Measurements from ENCODE around the gene CFAP46.
"Not testable (repeated sequence)": the region's sequence is repeated elsewhere in the genome, so short reads cannot be mapped to it uniquely, and the experiment has no call there.

The CFAP46 gene

DNA sequence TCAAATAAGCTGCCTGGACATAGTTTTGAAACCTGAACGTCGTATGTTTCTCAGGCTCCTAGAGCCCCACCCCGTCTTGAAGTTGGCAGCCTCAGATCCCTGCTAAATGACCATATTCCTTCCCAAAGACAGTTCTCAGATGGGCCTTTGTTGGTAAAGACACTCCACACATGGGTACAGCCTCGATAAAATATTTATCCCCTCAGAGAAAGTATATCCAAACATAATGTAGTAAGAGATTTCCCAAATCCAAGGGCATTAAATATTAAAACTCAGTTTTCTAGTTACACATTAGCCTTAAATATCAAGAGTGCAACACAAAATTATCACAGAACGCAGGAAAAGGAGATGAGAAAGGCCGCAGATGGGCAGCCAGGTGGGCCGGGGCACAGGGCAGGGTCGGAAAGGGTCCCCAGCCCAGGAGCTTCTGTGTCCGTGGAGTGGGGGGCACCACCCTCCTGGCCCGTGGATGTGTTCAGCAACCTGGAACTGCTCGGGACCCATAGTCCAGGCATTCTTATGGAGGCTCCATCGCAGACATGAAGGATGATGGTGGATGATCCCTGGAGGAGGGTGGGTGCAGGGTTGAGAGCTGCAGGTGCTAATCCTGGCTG is 1.5 kb upstream of the CFAP46 start:
- no peak for DNase-seq

DNA sequence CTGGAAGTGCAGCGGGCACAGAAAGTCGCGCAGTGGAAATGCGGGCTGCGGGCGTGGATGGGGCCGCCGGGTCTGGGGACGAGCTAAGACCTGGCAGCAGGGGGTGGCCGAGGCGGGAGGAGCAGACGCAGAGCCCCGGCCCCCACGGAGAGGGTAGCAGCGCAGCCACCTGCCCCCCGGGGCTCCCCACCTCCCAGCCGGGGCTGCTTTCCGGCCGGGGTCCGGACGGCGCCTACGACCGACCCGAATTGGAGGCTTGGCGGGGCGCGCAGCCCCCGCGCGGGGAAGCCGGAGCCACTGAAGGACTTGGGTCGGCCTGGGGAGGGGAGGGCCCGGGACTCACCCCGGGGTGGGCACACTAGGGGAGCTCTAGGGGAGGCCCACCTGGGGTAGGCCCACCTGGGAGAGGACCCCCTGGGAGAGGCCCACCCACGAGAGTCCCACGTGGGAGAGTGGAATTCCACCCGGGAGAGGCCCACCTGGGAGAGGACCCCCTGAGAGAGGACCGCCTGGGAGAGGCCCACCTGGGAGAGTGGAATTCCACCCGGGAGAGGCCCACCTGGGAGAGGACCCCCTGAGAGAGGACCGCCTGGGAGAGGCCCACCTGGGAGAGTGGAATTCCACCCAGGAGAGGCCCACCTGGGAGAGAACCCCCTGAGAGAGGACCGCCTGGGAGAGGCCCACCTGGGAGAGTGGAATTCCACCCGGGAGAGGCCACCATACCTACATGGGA is 854 bp upstream of the CFAP46 start:
- DNase-seq = no peak

DNA sequence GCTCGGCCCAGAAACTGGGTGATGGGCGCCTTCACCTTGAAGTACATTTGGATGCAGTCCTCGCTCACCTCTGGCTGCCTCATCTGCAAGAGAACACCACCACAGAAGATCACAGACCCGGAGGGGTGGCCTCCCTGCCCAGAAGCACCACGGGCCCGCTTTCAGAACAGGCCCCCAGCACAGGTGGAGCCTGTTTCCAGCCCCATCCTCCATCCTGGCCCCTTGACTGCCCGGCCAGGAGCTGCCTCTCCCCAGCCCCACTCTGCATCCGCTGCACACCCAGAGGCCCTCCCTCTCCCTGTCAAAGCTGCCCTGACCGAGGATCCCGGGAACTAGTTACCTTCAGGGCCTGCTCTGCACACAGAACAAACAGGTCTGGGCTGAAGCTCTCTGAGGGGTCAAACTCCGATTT is 724 bp downstream of the CFAP46 start:
- DNase-seq = no peak

DNA sequence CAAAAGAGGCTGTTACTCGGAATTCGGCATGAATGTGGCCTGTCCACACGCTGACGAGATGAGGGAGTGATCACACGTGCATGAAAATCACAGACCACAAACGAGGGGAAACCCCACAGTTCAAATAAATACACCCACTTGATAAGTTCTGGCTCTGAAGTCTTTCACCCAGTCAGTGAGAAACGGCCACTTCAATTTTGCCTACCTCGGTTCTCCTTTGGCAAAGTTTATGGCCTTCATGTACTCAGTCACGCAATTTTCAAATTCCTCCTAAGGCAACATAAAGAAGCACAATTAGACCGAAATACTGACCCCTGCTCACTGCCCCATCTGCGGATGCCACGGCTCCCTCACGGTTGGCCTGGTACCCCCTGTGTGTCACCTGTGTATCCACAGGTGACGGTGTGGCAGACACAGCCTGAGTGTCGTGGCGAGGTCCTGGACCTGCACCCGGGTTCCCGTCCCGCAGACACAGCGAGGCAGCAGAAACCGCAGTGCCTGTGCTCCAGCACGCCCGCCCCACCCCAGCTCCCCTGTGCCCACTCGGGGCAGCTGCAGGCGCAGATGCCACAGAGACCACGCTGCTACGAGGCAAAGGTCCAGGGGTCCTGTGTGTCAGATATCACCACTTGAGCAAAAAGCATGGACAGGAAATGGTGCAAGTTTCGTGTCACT is 1.4 kb downstream of the CFAP46 start:
- DNase-seq = no peak

DNA sequence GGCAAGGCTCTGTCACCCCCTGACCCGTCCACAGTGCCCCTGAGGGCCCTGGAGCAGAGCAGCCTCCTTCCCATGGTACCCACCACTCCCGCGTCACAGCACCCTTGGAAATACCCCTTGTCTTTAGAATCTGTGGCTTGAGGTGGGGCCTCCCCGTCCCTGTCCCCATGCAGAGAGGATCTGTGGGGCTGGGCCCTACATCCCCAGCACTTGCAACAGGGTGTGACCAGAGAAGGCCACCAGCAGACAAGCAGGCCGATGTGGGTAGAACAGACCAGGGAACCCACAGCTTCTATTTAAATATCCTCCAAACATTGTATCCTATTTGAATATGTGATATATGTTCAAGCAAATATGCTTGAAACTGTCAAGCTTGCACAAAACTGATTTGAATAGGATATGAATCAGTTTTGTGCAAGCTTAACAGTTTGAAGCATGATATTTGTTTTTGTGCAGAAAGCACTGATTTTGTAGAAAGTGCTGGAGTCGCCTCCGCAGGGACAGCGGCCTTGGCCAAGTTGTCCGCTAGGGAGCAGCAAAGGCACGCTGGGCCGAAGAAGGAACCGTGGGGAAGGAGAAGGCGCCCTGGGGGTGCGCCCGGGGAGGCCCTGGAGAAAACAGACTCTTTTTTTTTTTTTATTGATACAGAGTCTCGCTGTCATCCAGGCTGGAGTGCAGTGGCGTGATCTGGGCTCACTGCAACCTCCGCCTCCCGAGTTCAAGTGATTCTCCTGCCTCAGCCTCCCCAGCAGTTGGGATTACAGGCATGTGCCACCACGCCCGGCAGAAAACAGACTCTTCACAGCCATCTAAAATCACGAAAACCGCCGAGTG is 2.2 kb downstream of the CFAP46 start:
- DNase-seq = peak; percentile 69

DNA sequence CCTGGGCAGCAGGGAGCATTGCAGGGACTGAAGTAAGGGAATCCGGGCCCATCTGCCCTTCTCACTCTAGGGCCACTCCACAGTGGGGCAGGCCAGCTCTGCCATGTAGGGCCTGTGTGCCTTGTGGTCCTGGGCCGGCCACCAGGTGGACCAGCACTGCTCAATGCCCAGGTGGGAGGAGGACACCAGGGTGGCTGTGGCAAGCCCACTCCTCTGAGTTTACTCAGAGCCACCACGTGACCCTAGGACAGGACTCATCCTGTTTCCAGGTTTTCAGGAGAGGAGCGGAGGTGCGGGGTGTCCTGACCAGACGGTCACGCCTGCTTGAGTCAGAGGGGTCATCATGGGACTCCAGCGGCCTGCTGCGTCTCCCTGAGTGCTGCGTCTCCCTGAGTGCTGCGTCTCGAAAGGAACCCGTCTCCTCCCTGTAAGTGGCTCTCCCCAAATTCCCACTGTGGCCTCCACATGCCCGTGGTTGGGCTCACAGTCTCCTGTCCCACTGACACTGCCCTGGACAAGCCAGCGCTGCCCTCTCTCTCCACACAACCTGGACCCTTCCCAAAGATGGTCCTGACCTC is 2.9 kb downstream of the CFAP46 start:
- DNase-seq = no peak

DNA sequence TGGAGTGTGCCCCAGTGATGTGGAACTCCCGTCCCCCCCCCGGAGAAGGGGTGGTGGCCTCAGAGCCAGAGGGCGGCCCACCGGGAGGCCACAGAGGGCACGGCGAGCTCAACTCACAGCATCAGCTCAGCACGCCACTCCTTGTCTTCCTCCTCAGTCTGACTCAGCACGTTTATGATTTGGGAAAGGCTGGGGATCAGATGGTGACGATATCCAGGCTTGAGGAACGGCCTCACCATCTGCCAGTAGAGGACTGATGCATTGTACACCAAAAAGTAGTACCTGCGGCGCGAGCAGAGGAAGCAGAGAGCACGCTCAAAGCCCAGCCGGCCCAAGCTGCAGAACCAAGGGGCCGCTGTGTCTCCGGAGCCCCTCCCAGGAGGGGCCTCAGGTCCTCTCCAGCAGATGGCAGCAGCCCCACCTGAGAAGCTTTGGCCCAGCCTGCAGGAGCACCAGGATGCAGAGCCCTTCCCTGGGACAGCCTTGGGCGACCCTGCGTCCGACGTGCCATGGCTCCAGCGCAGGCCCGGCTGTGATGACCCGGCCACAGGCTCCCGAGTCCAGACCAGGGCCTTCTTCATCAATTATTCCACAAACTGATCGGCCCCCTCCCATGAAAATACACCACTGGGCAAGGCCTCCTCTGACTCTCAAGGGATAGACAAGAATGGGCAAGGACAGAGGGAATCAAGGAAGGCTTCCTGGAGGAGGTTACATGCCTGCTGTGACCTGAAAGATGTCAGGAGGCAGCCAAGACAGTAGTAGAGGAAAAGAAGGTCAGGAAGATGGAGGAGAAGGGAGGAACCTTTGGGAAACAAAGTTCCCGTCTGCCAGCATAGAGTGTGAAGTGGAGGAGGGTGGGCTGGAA is 3.7 kb downstream of the CFAP46 start:
- DNase-seq = peak; percentile 34

DNA sequence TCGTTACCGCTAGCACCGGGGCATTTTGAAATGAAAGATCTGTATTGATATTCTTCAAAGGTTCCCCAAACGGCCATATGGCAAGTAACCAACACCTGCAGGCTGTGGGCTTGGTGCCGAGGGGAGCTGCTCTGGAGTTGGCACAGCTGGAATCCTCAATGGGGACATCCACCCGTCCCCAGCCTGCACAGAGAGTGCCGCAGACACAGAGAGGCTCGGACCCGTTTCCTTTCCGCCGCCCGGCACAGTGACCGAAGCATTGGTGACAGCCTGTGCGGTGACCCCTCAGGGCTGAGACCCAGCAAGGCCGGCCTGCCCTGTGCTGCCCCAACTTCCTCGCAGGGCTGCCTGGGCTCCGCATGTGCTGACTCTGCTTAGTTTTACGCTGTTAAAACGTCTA is 4.5 kb downstream of the CFAP46 start:
- no peak for DNase-seq

DNA sequence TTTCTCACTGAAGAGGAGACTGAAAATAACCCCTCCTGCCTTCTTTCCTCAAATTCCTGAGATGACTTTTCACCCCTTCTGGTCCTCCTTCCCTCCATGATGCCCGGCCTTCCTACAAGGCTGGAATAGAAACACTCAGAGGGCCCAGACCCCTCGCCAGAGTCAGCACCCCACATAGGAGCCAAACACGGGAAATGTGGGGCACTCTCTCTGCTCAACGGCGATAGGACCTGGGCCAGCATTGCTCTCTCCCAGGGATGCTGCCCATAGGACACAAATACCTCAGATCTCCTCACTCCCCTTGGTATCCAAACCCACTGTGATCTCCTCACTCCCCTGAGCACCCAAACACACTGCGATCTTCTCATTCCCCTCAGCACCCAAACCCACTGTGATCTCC is 7.4 kb downstream of the CFAP46 start:
- no peak for DNase-seq

DNA sequence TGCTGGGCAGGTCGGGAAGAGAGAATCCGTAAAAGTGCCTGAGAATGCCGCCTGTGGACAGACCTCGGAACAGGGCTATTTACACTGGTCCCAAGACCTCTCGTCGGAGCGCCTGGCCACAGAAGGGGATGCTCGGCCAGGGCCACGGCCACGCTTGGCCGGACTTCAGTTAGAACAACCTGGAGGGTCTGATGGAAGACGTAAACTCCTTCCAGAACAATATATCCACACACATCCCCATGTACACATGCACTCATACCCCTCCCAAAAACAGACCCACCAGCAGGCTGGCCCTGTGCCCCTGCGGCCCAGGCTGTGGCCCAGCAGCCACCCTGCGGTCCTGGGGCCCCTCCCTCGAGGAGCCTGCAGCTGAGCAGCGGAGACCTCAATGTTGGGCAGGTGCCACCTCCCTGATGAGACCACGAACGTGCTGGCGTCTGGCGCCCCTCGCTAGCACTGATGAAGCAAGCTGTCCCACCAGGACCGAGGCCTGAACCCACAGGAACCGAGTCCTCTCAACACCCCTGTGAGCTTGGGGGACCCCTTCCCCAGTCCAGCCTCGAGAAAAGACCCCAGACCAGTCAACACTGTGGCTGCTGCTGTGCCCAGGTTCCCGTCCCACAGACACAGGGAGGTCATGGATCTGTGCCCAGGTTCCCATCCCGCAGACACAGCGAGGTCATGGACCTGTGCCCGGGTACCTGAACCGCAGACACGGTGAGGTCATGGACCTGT is 8.9 kb downstream of the CFAP46 start:
- no peak for DNase-seq

DNA sequence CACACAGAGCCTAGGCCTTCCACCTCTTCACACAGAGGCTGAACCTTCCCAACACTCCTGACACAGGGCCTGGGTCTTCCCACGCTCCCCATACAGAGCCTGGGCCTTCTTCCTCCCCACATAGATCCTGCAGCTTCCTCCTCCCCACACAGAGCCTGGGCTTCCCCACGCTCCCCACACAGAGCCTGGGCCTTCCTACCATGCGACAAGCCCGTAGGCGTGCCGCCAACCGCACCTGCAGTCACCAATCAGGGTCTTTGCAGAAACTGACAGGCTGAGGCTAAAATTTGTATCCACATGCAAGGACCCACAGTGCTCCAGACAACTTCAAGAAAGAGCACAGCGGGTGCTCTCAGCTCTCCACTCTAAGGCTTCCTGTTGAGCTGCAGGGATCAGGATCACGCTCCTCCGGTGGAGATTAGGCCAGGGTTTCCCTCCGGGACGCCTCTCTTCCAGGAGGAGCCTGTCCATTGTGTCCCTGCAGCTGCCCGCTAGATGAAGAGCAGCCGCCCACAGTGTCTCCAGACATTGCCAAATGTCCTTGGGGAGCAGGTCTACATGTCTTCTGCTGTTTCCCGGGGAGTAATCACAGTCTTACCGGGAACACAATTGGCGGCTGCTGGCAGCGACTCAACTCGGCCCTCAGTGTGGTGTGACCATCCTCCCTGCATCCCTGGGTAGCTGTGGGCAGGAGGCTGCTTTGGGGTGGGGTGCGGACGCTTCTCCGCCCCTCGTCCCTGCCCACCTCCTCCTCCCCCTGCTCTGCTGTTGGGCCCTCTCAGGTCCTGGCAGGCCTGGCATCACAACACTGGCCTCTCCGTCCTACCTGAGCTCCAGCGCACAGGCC is 9.7 kb downstream of the CFAP46 start:
- DNase-seq = no peak

DNA sequence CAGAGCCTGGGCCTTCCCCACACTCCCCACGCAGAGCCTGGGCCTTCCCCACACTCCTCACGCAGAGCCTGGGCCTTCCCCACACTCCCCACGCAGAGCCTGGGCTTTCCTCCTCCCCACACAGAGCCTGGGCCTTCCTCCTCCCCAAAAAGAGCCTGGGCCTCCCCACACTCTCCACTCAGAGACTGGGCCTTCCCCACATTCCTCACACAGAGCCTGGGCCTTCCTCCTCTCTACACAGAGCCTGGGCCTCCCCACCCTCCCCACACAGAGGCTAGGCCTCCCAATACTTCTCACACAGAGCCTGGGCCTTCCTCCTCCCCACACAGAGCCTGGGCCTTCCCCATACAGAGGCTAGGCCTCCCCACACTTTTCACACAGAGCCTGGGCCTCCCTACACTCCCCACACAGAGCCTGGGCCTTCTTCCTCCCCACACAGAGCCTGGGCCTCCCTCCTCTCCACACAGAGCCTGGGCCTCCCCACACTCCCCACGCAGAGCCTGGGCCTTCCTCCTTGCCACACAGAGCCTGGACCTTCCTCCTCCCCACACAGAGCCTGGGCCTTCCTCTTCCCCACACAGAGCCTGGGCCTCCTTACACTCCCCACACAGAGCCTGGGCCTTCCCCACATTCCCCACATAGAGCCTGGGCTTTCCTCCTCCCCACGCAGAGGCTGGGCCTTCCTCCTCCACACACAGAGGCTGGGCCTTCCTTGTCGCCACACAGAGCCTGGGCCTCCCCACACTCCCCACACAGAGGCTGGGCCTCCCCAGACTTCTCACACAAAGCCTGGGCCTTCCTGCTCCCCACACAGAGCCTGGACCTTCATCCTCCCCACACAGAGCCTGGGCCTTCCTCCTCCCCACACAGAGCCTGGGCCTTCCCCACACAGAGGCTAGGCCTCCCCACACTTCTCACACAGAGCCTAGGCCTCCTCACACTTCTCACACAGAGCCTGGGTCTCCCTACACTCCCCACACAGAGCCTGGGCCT is 10.8 kb downstream of the CFAP46 start:
- not testable (repeated sequence) for DNase-seq

DNA sequence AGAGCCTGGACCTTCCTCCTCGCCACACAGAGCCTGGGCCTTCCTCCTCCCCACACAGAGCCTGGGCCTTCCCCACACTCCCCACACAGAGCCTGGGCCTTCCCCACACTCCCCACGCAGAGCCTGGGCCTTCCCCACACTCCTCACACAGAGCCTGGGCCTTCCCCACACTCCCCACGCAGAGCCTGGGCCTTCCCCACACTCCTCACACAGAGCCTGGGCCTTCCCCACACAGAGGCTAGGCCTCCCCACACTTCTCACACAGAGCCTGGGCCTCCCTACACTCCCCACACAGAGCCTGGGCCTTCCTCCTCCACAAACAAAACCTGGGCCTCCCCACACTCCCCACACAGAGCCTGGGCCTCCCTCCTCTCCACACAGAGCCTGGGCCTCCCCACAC is 11.7 kb downstream of the CFAP46 start:
- DNase-seq = not testable (repeated sequence)

DNA sequence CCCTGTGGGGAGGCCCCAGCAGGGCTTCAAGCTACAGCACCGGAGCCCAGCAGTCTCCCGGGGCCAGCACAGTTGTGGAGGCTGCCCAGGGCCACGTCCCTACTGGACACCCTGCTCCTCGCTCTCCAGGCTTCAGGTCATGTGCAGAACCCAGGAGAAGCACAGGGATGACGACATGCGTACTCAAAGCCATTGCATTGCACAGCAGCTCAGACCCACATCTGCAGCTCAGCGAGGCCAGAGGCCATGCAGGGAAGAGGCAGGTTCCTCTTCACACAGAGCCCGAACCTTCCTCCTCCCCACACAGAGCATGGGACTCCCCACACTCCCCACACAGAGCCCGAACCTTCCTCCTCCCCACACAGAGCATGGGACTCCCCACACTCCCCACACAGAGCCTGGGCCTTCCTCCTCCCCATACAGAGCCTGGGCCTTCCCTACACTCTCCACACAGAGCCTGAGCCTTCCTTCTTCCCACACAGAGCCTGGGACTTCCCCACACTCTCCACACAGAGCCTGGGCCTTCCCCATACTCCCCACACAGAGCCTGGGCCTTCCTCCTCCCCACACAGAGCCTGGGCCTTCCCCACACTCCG is 12.3 kb downstream of the CFAP46 start:
- DNase-seq = no peak

DNA sequence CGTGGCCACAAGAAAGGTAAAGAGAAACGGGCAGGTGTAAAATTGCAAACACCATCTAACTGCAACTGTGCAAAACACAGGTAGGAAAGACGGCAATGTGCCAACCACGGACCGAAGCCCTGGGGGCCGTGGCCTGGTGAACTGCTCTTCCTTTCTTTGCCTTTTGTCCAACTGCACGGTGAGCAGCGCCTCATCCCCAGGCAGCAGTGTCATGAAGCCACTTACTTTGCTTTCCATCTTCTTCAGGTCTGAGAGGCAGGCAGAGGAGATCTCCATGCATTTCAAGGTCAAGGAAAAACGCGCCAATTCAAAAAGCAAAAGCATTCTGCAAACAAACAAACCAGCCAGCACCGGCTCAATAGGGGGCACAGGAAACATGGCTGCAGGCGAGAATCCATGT is 12.9 kb downstream of the CFAP46 start:
- DNase-seq = no peak

DNA sequence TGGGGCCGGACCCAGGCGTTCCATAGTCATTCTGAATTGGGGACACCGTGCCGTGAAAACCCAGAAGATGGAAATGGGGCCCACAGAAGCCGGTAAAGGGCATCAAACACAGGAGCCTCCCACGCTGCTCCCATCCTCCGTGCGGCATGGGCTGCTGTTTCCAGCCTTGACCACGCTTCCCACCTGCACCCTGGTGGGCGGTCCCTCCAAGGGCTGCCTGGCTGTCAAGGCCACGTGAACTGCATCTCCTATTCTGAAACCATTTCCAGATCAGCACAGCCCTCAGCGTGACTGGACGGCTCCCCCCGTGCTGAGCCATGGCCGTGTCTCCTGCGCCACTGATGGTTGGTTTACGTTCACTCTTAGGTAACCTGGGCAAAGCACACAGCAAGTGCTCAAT is 14.1 kb downstream of the CFAP46 start:
- DNase-seq = no peak

DNA sequence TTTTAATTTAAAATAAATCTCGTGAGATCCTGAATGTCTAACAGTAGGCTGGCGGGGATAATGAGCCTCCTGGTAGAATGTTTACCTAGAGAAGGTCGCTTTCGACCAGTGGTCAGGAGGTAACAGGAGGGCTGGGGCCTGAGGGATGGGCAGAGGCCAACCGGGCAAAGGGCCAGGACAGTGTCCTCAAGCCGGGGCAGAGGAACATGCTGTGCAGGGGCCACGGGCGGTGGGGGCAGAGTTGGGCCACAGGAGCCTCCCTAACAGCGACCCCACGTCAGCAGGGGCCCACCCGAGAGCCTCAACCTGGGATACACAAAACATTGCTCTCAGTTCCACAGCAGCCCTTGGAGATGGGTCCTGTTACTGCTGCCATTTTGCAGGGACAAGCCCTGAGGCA is 14.5 kb downstream of the CFAP46 start:
- no peak for DNase-seq

All from hematopoietic multipotent progenitor cell treated with erythropoietin and hydrocortisone succinate and interleukin-3 and kit ligand, for 6 days (in vitro differentiated cells).